ENCODE results near the gene BSCL2.

The BSCL2 gene

GRCh38 chr11:62669420-62670161 lies 37.6 kb downstream of the BSCL2 start:
- no peak overlapping the region for H3K4me3 ChIP-seq (ENCODE audit: low read length)
- no peaks in the 10 kb centered on the region for H3K27me3 ChIP-seq (replicated peaks; ENCODE audit: insufficient read depth, low read length)
- no peak overlapping the region for H3K9ac ChIP-seq (ENCODE audit: low read length)
- no peaks in the 10 kb centered on the region for H3K9me2 ChIP-seq (replicated peaks; ENCODE audit: insufficient read depth, low read length)
- H3F3A ChIP-seq (ENCODE audit: insufficient read depth, low read length): peaks cover 56% of the 10 kb centered on the region
- peaks cover 13% of the 10 kb centered on the region for H3K4me1 ChIP-seq (ENCODE audit: low read length)
- no peak overlapping the region for H3K27ac ChIP-seq (ENCODE audit: low read length)
- DNase-seq: no peak
- no peak overlapping the region for H2AFZ ChIP-seq (ENCODE audit: low read length)
- H3K36me3 ChIP-seq (replicated peaks; ENCODE audit: insufficient read depth, low read length): no peaks in the 10 kb centered on the region; the same call in 1 of the 2 replicates
- no peak for TF ChIP-seq EZH2 (optimal IDR thresholded peaks at IDR 0.05; ENCODE audit: low read depth, low read length)
- TF ChIP-seq EZH2phosphoT487 (IDR thresholded peaks at IDR 0.05; ENCODE audit: low read length): no peak
- peaks cover 63% of the 10 kb centered on the region for H3K79me2 ChIP-seq (ENCODE audit: low read length)
- H3K9me3 ChIP-seq (replicated peaks; ENCODE audit: insufficient read depth, low read length): no peaks in the 10 kb centered on the region
- H3K4me2 ChIP-seq (ENCODE audit: low read depth, low read length): no peak overlapping the region
- no peaks in the 10 kb centered on the region for H4K20me1 ChIP-seq (ENCODE audit: insufficient read depth, low read length)

GRCh38 chr11:62667460-62667859 lies 39.8 kb downstream of the BSCL2 start:
- no peak overlapping the region for H3K9ac ChIP-seq (ENCODE audit: low read length)
- H3K27ac ChIP-seq (ENCODE audit: low read length): no peak overlapping the region
- TF ChIP-seq CTCF (IDR thresholded peaks at IDR 0.05; ENCODE audit: low read length): no peak
- no peak for TF ChIP-seq EZH2 (optimal IDR thresholded peaks at IDR 0.05; ENCODE audit: low read depth, low read length)
- no peak for TF ChIP-seq EZH2phosphoT487 (IDR thresholded peaks at IDR 0.05; ENCODE audit: low read length)
- H3K4me2 ChIP-seq (ENCODE audit: low read depth, low read length): no peak overlapping the region
- no peaks in the 10 kb centered on the region; the same call in 1 of the 2 replicates for H3K36me3 ChIP-seq (replicated peaks; ENCODE audit: insufficient read depth, low read length)
- no peak for DNase-seq
- H3K4me1 ChIP-seq (ENCODE audit: low read length): peaks cover 5% of the 10 kb centered on the region; the same call in 1 of the 2 replicates
- peaks cover 53% of the 10 kb centered on the region for H3K79me2 ChIP-seq (ENCODE audit: low read length)
- H2AFZ ChIP-seq (ENCODE audit: low read length): no peak overlapping the region
- H3F3A ChIP-seq (ENCODE audit: insufficient read depth, low read length): peaks cover 53% of the 10 kb centered on the region
- no peaks in the 10 kb centered on the region for H4K20me1 ChIP-seq (ENCODE audit: insufficient read depth, low read length)
- H3K9me2 ChIP-seq (replicated peaks; ENCODE audit: insufficient read depth, low read length): no peaks in the 10 kb centered on the region
- no peaks in the 10 kb centered on the region for H3K9me3 ChIP-seq (replicated peaks; ENCODE audit: insufficient read depth, low read length)
- no peaks in the 10 kb centered on the region for H3K27me3 ChIP-seq (replicated peaks; ENCODE audit: insufficient read depth, low read length)
- H3K4me3 ChIP-seq (ENCODE audit: low read length): no peak overlapping the region

- no peak for DNase-seq
- Histone ChIP-seq H3F3A (ENCODE audit: insufficient read depth, low read length) (peaks cover 46% of the 10 kb centered on the region), H3K79me2 (ENCODE audit: low read length) (peaks cover 43% of the 10 kb centered on the region), H4K20me1 (ENCODE audit: insufficient read depth, low read length) (no peaks in the 10 kb centered on the region), H2AFZ (ENCODE audit: low read length) (no peak overlapping the region), H3K9me3 (replicated peaks; ENCODE audit: insufficient read depth, low read length) (no peaks in the 10 kb centered on the region), H3K9me2 (replicated peaks; ENCODE audit: insufficient read depth, low read length) (no peaks in the 10 kb centered on the region), H3K27ac (ENCODE audit: low read length) (no peak overlapping the region), H3K4me1 (ENCODE audit: low read length) (peaks cover 5% of the 10 kb centered on the region; the same call in 1 of the 2 replicates), H3K27me3 (replicated peaks; ENCODE audit: insufficient read depth, low read length) (no peaks in the 10 kb centered on the region), H3K9ac (ENCODE audit: low read length) (no peak overlapping the region; the same call in 1 of the 2 replicates), H3K4me3 (ENCODE audit: low read length) (peak overlapping the region; percentile 97; the same call in 1 of the 2 replicates), H3K4me2 (ENCODE audit: low read depth, low read length) (peak overlapping the region; percentile 70; the same call in 1 of the 2 replicates), H3K36me3 (replicated peaks; ENCODE audit: insufficient read depth, low read length) (no peaks in the 10 kb centered on the region; the same call in 1 of the 2 replicates)
- TF ChIP-seq EZH2 (optimal IDR thresholded peaks at IDR 0.05; ENCODE audit: low read depth, low read length): no peak
- no peak for TF ChIP-seq CTCF (IDR thresholded peaks at IDR 0.05; ENCODE audit: low read length)
- no peak for TF ChIP-seq EZH2phosphoT487 (IDR thresholded peaks at IDR 0.05; ENCODE audit: low read length)
Measured at GRCh38 chr11:62666259-62666926, 40.8 kb downstream of the BSCL2 start.

All from MM.1S (cell line).